ENCODE measurements around the gene RBFOX2. TPM values are rescaled to one million over a fixed set of nuclear protein-coding genes. Genes with fewer than 3 reads are reported as not detected.

Gene RBFOX2
- total and polyA plus RNA-seq, 2 of the 8 experiments (the other 6 are each of a cell fraction or from before 2014, with no cell fraction given): 121 to 122 TPM

GRCh38 chr22:35769974-35770373, 258.6 kb downstream of the RBFOX2 start:
- H4K8ac ChIP-seq (ENCODE audit: extremely low read depth, insufficient read depth, low read length): no peak overlapping the region
- H3K9ac ChIP-seq (replicated peaks in 1 of 4; ENCODE audit: extremely low read depth in 1 of 4, low read depth in 3 of 4, low read length in 3 of 4): no peak overlapping the region
- no peak overlapping the region for H3K23ac ChIP-seq (ENCODE audit: insufficient read length)
- CTCF ChIA-PET (ENCODE audit: partially characterized antibody): interaction anchor here (1.1 kb wide), 1 partner anchor 11 kb away, joined by 3 read pairs; no protein-coding TSS in a partner anchor
- FAIRE-seq (no peak), DNase-seq (ENCODE audit: low read depth in 1 of 2, low spot score in 2 of 2) (no peak)
- H2BK20ac ChIP-seq (ENCODE audit: low read length): no peak overlapping the region
- no peak overlapping the region for H3K18ac ChIP-seq (ENCODE audit: extremely low read depth, low read length)
- H3K27ac ChIP-seq (ENCODE audit: low read depth, low read length): no peak overlapping the region
- H4K5ac ChIP-seq (ENCODE audit: insufficient read length, low read depth, low read length): no peak overlapping the region
- no peak overlapping the region for H2AFZ ChIP-seq (ENCODE audit: low read length)
- POLR2A ChIA-PET (ENCODE audit: partially characterized antibody): interaction anchor here (0.9 kb wide), 1 partner anchor 9 kb away, joined by 3 read pairs; no protein-coding TSS in a partner anchor
- H3K23me2 ChIP-seq (ENCODE audit: low read depth, low read length): no peaks in the 10 kb centered on the region
- H2AK5ac ChIP-seq (ENCODE audit: low read depth, low read length): no peak overlapping the region
- H3K27me3 ChIP-seq (replicated peaks in 1 of 4; ENCODE audit: control insufficient read depth in 3 of 4, extremely low read depth in 1 of 4, insufficient read depth in 3 of 4, low read length in 3 of 4): no peaks in the 10 kb centered on the region
- H3K56ac ChIP-seq (replicated peaks; ENCODE audit: insufficient read length, low read depth, low read length): no peak overlapping the region
- H3K36me3 ChIP-seq (ENCODE audit: control insufficient read depth in 2 of 4, insufficient read depth in 4 of 4, low read length in 3 of 4): no peaks in the 10 kb centered on the region
- no peak overlapping the region for H2BK120ac ChIP-seq (replicated peaks; ENCODE audit: low read depth, low read length)
- H3K9me3 ChIP-seq (ENCODE audit: insufficient read depth in 2 of 2, low read depth in 1 of 2, low read length in 1 of 2): no peaks in the 10 kb centered on the region
- H3K79me2 ChIP-seq (ENCODE audit: control insufficient read depth in 1 of 2, insufficient read depth in 2 of 2, low read length in 2 of 2): no peaks in the 10 kb centered on the region
- H3K14ac ChIP-seq (ENCODE audit: insufficient read length): no peak overlapping the region
- no peak overlapping the region for H2BK15ac ChIP-seq (ENCODE audit: low read length)
- H3K4me2 ChIP-seq (ENCODE audit: insufficient read depth in 1 of 2, low read depth in 2 of 2, low read length in 2 of 2): no peak overlapping the region
- H3K79me1 ChIP-seq (ENCODE audit: low read depth, low read length): no peaks in the 10 kb centered on the region
- no peak overlapping the region for H4K91ac ChIP-seq (replicated peaks; ENCODE audit: insufficient read length, low read length)
- TF ChIP-seq SP2 (IDR thresholded peaks at IDR 0.05; ENCODE audit: low read length) (no peak), YY1 (IDR thresholded peaks at IDR 0.05; ENCODE audit: low read depth, low read length) (no peak)
- TF ChIP-seq, protein P1, sequence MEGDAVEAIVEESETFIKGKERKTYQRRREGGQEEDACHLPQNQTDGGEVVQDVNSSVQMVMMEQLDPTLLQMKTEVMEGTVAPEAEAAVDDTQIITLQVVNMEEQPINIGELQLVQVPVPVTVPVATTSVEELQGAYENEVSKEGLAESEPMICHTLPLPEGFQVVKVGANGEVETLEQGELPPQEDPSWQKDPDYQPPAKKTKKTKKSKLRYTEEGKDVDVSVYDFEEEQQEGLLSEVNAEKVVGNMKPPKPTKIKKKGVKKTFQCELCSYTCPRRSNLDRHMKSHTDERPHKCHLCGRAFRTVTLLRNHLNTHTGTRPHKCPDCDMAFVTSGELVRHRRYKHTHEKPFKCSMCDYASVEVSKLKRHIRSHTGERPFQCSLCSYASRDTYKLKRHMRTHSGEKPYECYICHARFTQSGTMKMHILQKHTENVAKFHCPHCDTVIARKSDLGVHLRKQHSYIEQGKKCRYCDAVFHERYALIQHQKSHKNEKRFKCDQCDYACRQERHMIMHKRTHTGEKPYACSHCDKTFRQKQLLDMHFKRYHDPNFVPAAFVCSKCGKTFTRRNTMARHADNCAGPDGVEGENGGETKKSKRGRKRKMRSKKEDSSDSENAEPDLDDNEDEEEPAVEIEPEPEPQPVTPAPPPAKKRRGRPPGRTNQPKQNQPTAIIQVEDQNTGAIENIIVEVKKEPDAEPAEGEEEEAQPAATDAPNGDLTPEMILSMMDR (IDR thresholded peaks at IDR 0.05; ENCODE audit: control extremely low read depth in 1 of 3, insufficient read depth in 1 of 3, low read depth in 1 of 3, low read length in 3 of 3): no peak
- TF ChIP-seq, protein P2, sequence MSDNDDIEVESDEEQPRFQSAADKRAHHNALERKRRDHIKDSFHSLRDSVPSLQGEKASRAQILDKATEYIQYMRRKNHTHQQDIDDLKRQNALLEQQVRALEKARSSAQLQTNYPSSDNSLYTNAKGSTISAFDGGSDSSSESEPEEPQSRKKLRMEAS (IDR thresholded peaks at IDR 0.05): no peak
- H4K20me1 ChIP-seq (replicated peaks in 1 of 2; ENCODE audit: control insufficient read depth in 1 of 2, insufficient read depth in 2 of 2, low read length in 2 of 2): no peaks in the 10 kb centered on the region
- no peak overlapping the region for H2BK5ac ChIP-seq (ENCODE audit: low read depth, low read length)
- H3K4me1 ChIP-seq (replicated peaks in 1 of 4; ENCODE audit: control insufficient read depth in 3 of 4, insufficient read depth in 4 of 4, low read length in 3 of 4): peaks cover 0 to 5% (median 2%) of the 10 kb centered on the region in 4 experiments; a peak in 2 of 7 replicates
- H3K4ac ChIP-seq (replicated peaks; ENCODE audit: insufficient read length, low read depth, low read length): no peak overlapping the region
- no peak overlapping the region for H3K4me3 ChIP-seq (ENCODE audit: extremely low read depth in 1 of 4, insufficient read depth in 2 of 4, low read depth in 3 of 4, low read length in 4 of 4)
- no peak overlapping the region for H2BK12ac ChIP-seq (ENCODE audit: low read depth, low read length)

All from H1 (cell line).